ENCODE results near the gene SDCBP2. TPM values are rescaled to one million over a fixed set of nuclear protein-coding genes. Genes with fewer than 3 reads are reported as not detected.

SDCBP2 gene
- total and polyA plus RNA-seq, 2 experiments from 2014 or later = 3.2 to 5.3 TPM

DNA sequence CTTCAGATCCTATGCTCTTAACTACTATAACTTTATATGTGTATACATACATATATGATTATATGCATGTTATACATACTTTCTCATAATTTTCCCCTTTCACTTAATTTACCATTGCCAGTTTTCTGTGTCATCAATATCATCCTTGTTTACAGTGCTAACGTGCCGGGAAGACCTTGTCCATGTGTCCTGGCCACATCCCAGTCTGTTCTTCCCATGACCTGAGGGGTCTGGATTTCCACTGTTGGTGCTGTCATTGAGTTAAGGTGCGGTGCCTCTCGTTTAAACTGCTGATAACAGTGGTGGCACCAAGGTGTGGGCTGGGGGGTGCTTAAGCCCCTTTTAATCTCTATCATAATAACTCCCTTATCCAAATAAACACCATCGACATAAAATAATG is 8.5 kb upstream of the SDCBP2 start (continued):
- no peak for TF ChIP-seq CREB1 (CRISPR knock-in tag; IDR thresholded peaks at IDR 0.05; ENCODE audit: low read depth)
- TF ChIP-seq, protein P1, sequence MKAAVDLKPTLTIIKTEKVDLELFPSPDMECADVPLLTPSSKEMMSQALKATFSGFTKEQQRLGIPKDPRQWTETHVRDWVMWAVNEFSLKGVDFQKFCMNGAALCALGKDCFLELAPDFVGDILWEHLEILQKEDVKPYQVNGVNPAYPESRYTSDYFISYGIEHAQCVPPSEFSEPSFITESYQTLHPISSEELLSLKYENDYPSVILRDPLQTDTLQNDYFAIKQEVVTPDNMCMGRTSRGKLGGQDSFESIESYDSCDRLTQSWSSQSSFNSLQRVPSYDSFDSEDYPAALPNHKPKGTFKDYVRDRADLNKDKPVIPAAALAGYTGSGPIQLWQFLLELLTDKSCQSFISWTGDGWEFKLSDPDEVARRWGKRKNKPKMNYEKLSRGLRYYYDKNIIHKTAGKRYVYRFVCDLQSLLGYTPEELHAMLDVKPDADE (IDR thresholded peaks at IDR 0.05) = no peak
- no peak for TF ChIP-seq ZNF331 (CRISPR knock-in tag; IDR thresholded peaks at IDR 0.05; ENCODE audit: low read depth)
- TF ChIP-seq, protein P2, sequence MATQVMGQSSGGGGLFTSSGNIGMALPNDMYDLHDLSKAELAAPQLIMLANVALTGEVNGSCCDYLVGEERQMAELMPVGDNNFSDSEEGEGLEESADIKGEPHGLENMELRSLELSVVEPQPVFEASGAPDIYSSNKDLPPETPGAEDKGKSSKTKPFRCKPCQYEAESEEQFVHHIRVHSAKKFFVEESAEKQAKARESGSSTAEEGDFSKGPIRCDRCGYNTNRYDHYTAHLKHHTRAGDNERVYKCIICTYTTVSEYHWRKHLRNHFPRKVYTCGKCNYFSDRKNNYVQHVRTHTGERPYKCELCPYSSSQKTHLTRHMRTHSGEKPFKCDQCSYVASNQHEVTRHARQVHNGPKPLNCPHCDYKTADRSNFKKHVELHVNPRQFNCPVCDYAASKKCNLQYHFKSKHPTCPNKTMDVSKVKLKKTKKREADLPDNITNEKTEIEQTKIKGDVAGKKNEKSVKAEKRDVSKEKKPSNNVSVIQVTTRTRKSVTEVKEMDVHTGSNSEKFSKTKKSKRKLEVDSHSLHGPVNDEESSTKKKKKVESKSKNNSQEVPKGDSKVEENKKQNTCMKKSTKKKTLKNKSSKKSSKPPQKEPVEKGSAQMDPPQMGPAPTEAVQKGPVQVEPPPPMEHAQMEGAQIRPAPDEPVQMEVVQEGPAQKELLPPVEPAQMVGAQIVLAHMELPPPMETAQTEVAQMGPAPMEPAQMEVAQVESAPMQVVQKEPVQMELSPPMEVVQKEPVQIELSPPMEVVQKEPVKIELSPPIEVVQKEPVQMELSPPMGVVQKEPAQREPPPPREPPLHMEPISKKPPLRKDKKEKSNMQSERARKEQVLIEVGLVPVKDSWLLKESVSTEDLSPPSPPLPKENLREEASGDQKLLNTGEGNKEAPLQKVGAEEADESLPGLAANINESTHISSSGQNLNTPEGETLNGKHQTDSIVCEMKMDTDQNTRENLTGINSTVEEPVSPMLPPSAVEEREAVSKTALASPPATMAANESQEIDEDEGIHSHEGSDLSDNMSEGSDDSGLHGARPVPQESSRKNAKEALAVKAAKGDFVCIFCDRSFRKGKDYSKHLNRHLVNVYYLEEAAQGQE (IDR thresholded peaks at IDR 0.05; ENCODE audit: unreplicated experiment) = no peak

DNA sequence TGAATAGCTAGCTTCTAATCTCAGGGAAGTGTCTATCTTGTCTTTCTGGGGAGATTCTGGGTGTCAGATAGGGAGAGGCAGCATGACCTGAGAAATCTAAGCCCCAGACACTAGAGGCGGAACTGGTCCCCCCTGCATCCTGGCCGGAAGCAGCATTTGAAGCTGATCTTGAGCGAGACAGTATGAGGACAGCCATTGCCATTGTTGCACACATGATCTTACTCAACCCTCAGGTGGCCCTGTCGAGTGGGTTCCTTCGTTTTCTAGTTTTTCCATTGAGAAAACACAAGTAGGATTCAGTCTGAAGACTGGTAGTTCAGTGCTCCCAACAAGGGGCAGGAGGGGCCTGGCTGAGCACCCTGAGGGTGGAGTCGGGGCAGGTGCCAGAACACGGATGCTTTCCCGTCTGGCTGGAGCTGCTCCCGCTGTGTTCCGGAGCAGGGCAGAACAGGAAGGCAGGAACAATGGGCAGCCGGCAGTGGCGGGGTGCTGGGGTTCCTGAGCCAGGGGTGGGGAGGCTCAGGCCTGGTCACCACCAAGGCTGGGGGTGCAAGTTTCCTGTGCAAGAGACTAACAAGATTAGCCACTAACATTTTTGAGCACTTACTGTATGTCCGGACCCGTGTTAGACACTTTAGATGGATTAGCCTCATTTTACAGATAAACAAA is 7.9 kb upstream of the SDCBP2 start:
- peaks cover 11% of the 10 kb centered on the region for H3K27me3 Mint-ChIP-seq (ENCODE audit: insufficient read depth, low read depth, poor library complexity)
- no peak overlapping the region for H3K4me2 ChIP-seq
- H2AFZ ChIP-seq = no peak overlapping the region
- H3K4me3 ChIP-seq = no peak overlapping the region
- no peaks in the 10 kb centered on the region for H3K9me3 Mint-ChIP-seq
- no peak overlapping the region for H3K27ac Mint-ChIP-seq
- TF ChIP-seq, protein P3, sequence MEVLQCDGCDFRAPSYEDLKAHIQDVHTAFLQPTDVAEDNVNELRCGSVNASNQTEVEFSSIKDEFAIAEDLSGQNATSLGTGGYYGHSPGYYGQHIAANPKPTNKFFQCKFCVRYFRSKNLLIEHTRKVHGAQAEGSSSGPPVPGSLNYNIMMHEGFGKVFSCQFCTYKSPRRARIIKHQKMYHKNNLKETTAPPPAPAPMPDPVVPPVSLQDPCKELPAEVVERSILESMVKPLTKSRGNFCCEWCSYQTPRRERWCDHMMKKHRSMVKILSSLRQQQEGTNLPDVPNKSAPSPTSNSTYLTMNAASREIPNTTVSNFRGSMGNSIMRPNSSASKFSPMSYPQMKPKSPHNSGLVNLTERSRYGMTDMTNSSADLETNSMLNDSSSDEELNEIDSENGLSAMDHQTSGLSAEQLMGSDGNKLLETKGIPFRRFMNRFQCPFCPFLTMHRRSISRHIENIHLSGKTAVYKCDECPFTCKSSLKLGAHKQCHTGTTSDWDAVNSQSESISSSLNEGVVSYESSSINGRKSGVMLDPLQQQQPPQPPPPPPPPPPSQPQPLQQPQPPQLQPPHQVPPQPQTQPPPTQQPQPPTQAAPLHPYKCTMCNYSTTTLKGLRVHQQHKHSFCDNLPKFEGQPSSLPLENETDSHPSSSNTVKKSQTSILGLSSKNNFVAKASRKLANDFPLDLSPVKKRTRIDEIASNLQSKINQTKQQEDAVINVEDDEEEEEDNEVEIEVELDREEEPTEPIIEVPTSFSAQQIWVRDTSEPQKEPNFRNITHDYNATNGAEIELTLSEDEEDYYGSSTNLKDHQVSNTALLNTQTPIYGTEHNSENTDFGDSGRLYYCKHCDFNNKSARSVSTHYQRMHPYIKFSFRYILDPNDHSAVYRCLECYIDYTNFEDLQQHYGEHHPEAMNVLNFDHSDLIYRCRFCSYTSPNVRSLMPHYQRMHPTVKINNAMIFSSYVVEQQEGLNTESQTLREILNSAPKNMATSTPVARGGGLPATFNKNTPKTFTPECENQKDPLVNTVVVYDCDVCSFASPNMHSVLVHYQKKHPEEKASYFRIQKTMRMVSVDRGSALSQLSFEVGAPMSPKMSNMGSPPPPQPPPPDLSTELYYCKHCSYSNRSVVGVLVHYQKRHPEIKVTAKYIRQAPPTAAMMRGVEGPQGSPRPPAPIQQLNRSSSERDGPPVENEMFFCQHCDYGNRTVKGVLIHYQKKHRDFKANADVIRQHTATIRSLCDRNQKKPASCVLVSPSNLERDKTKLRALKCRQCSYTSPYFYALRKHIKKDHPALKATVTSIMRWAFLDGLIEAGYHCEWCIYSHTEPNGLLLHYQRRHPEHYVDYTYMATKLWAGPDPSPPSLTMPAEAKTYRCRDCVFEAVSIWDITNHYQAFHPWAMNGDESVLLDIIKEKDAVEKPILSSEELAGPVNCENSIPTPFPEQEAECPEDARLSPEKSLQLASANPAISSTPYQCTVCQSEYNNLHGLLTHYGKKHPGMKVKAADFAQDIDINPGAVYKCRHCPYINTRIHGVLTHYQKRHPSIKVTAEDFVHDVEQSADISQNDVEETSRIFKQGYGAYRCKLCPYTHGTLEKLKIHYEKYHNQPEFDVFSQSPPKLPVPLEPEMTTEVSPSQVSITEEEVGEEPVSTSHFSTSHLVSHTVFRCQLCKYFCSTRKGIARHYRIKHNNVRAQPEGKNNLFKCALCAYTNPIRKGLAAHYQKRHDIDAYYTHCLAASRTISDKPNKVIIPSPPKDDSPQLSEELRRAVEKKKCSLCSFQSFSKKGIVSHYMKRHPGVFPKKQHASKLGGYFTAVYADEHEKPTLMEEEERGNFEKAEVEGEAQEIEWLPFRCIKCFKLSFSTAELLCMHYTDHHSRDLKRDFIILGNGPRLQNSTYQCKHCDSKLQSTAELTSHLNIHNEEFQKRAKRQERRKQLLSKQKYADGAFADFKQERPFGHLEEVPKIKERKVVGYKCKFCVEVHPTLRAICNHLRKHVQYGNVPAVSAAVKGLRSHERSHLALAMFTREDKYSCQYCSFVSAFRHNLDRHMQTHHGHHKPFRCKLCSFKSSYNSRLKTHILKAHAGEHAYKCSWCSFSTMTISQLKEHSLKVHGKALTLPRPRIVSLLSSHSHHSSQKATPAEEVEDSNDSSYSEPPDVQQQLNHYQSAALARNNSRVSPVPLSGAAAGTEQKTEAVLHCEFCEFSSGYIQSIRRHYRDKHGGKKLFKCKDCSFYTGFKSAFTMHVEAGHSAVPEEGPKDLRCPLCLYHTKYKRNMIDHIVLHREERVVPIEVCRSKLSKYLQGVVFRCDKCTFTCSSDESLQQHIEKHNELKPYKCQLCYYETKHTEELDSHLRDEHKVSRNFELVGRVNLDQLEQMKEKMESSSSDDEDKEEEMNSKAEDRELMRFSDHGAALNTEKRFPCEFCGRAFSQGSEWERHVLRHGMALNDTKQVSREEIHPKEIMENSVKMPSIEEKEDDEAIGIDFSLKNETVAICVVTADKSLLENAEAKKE (CRISPR knock-in tag; IDR thresholded peaks at IDR 0.05) = no peak
- no peak for TF ChIP-seq STAT1 (IDR thresholded peaks at IDR 0.05; ENCODE audit: unreplicated experiment)
- no peak for TF ChIP-seq POLR2AphosphoS5 (IDR thresholded peaks at IDR 0.05; ENCODE audit: low read depth)
- H3K4me3 Mint-ChIP-seq = no peak overlapping the region
- H3K27ac ChIP-seq (ENCODE audit: low read depth) = 0 out of 2 replicates have a peak overlapping the region, but pooled peaks have one; percentile 45
- H3K4me1 ChIP-seq (ENCODE audit: insufficient read depth) = no peaks in the 10 kb centered on the region
- H3K9me2 ChIP-seq (ENCODE audit: insufficient read depth) = no peaks in the 10 kb centered on the region
- H4K20me1 ChIP-seq (replicated peaks; ENCODE audit: insufficient read depth) = peaks cover 15% of the 10 kb centered on the region
- ATAC-seq = peak; percentile 75
- peak; percentile 43 for DNase-seq (ENCODE audit: low spot score)
- H3K36me3 Mint-ChIP-seq (ENCODE audit: low read depth) = peaks cover 21% of the 10 kb centered on the region; the same call in 2 of the 3 replicates
- H3K36me3 ChIP-seq (ENCODE audit: insufficient read depth) = no peaks in the 10 kb centered on the region
- H3K27me3 ChIP-seq (ENCODE audit: insufficient read depth) = no peaks in the 10 kb centered on the region; the same call in 1 of the 2 replicates
- H3K4me1 Mint-ChIP-seq = peaks cover 16% of the 10 kb centered on the region
- 0 out of 2 replicates have a peak, but pooled peaks cover 5% of the 10 kb centered on the region for H3K79me2 ChIP-seq (replicated peaks; ENCODE audit: insufficient read depth)
- H3F3A ChIP-seq (replicated peaks; ENCODE audit: low read depth) = no peaks in the 10 kb centered on the region

Measured in GM23338 (cell line).